Dedifferentiated amniotic fluid mesenchymal stem cell (primary cell): ENCODE measurements around the gene EYA4.

Experiments
- DNase-seq: peaks from one replicate; pipeline ENCODE4 v3.0.0-alpha.2; 2016; ENCODE audit errors: extremely low spot score

Gene EYA4

DNA sequence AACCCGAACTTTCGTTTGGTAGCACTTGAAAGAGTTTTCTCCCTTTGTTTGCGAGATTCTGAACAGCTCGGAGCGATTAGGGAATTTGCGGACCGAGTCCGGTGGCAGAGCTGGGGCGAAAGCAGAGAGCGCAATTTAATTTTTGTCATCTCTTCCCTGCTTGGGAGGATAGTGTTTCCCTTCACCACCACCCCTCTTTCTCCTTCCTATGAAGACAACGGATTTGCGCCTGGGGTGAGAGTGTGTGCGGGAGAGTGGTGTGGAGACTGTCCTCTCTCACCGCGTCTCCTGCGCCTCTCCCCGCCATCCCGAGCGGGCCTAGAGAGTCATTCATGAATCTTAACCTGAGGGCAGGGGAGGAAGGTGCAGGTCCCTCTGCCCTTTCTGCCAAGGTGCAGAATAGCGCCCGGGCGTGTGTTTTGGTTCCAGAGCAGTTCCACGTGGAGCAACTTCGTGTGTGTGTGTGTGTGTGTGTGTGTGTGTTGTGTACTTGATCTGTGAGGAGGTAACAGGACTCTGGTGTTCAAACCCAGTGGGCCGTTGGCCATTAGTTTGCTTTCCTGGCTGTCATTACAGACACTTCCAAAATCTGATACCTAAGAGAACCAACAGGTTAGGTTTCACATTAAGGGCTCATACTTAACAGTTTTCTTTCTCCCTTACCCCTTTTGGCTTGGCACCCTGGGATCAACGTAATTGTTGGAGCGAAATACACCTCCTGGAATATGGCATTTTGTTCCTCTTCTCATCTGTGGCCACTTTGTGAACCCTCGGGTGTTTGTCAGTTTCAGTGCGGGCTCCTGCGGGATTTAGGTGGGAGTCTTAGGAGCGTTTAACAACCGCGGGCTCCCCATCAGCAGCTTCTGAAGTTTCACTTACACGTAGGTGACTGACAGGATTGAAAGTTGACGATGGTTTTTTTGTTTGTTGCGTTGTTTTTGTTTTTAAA, 1.8 kb downstream of the EYA4 start:
- peak; percentile 20 for DNase-seq

DNA sequence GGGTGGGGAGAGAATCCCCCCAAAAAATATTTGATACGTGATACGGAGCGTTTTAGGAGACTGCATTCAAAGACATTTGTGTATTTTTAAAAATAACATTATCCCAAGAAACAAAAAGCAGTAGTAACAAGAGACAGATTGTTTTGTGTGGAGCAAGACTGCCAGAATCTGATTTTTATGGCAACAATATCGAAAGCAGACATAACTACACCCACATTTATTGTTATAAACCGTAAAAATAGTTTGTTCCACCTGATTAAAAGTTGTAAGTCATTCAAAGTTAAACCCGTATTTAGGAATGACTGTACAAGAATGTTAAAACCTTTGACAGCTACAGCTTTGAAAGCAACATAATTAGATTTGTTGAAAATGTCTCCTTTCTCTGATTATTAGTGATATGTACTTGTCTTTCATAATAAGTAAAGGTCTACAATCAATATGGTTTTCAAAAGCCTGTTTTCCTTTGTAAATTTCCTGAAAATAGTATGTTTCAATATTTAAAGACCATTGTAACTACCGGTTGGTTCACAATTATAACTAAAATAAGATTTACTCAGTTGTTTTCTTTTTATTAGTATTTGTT, 2.7 kb downstream of the EYA4 start:
- no peak for DNase-seq

DNA sequence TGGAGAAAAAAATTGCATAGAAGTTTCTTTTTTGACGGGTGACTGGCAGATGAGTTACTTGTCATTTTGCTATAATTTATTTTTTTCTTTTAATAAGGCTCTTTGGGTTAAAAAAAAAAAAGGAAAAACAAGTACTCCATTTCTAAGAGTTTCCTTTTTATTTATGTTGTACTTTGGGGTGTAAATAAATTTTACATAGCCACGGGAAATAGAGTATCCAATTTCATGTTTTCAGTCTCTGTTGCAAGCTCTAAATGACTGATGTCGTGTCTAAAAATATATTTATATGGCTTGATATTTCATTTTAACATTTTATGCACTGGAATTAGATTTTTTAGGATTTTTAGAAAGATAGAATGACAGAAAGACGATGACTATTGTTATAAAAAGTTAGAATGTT, 3.4 kb downstream of the EYA4 start:
- DNase-seq = no peak

DNA sequence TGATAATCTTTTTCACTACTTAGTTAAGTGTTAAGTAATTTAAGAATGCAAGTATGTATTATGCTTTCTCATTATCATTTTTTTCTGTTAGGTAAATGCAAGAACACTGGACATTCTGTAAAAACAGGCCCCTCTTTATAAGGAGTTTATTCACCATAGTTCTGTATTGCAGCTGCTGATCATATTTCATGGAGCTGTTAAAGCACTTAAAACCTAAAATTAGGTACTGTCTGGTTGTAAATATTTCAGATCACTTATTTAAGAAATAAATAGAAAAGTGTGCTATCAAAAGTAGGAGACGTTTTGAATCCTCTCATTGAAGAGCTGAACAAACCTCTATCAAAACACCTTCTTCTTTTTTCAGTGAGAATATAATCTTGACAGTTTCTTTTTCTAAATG, 3.9 kb downstream of the EYA4 start:
- DNase-seq = no peak

DNA sequence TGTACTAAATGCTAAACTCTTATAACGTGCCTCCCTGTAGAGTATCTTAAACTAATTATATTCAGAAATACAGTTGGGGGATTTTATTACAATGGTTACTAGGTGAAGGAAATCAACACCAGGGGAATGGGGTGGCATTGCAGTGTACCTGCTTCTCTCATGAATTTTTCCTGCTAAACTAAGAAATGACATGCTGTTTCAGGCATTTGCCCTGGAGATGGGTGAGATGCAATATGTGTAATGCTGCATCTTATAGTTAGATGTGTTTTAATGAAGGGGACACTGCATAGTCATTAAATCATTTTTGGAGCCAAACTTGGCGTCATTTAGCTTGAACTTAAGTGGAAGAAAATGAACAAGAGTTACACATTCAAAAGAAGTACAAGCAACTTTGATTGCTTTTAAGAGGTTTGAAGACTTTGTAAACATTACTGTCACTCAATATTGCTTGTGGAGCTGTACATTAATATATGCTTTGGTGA, 4.3 kb downstream of the EYA4 start:
- DNase-seq = no peak

DNA sequence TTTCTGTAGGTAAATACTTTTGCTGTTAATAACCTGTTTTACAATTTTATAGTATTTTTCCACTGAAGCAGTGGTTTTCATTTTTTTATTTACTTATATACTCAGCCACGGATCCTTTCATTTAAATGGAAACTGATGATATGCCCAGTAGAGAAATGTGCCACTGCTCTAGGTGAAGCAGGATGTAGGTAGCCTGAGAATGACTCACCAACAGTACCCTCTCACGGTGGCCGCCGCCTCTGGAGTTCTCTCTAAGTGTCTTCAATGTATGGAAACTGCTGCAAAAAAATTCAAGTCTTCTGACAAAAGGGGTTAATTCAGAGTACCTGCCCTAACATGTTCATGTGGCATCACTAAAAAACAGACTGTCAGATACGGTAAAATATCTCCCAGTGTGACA, 6.4 kb downstream of the EYA4 start:
- no peak for DNase-seq

DNA sequence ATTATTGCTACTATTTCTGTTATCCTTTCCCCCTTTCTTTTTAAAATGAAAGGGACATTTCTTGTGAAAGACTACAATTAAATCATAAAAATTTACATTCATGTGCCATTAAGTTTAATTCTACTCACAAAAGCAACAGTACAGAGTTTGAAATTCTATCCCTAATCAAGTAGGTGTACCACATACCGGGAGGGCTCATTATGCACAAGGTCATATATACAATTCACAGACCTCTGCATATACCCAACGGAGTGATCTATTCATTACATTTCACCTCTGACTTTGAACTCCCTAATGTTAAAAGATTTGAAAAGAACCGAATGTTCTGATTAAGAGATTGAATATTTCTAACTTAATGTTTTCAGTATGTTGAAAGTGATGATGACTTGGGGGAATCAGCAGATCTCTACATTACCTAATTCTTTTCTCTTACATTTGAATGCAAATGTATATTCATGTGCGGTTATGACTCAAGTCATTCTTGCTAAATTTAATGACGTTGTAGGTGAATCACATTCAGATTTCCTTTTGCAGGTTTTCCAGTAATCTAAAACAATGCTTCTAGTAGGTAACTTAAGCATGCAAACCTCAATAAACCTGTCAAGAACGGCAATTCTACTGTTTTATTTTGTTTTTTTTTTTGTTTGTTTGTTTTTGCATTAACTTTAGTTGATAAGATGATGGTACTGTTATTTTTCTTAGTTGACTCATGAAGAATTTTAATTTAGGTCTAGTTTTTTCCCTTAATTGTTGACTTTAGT, 7.3 kb downstream of the EYA4 start:
- no peak for DNase-seq

DNA sequence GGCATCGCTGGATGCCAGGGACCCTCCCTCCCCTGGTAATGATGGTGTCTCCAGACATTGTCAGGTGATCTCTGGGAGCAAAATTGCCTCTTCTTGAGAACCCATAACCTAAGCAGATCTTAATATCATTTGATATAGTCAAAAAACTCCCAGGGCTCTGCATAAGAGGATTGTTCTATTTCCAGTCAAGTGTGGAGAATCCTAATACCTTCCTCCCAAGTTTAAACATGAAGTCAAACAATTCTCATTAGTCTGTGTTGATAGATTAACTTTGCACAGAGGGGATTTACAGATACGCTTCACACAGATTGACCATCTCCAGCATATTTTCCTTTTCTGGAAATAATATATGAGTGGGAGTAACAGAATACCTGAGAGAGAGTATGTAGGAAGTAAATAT, 10.5 kb downstream of the EYA4 start:
- no peak for DNase-seq

DNA sequence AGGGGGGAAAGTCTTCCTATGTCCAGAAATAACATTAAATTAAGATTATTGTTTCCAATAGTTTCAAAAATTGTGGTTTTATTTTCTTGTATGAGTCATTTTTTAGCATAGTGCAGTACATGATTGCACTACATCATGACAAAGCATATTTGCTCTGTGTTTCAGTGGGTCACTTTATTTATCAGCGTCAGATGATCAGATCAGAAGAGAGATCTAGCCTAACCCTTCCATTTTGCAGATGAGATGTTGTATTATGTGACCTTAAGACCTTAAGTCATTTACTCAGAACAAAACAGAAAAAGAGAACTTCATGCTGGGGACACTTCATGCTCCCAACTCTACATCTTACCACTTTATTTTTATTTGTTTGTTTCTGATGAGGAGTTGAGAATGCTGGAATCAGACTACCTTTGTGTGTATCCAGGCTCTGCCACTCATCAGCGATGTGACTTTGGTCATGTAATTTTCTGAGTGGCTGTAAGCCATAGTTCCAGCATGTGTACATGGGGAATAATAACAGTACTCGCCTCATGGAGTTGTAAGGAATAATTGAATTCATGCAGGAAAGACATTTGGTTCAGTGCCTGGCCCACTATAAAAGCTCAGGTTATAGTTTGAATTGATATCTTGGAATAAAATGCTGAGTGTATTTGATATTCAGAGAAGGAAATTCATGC, 13.5 kb downstream of the EYA4 start:
- DNase-seq = peak; percentile 70

DNA sequence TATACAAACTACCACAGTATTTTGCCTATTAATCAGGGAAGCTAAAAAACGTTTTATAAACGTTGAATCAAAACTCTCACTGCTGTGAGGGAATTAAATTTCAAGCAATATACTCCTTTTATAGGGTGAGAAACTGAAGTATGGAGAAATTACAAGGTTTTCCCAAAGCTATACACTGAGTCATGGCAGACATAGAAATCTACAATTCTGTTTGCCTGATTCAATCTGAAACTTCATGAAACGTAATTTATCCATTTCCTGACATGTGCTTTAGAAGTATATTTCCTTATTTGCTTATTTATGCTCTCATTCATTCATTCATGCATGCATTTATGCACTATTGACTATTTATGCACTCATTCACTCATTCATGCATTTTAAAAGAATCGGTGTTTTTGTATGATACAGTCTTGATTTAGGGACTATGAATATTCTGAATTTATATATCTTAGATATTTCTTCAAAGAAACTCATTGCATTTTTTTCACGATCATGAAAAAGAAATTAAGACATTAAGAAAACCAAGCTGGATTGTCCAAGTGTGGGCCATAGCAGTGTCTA, 16.5 kb downstream of the EYA4 start:
- no peak for DNase-seq

DNA sequence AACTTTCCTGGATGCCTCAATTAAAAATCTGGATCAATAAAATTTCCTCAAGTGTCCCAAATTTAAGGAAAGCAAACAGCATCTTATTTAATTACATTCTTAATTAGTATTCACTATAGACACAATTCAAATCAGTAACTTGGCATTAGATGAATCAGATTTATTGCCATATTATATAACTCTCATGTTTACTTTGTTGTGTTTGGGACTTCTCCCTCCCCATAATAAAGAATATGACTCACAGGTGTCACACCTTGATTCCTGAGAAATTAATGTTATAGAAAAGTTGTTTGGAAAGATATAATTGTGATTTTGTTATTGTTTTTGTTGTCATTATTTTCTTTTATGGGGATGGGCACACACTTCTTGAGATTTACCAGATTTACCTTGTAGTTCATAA, 18.4 kb downstream of the EYA4 start:
- DNase-seq = no peak

DNA sequence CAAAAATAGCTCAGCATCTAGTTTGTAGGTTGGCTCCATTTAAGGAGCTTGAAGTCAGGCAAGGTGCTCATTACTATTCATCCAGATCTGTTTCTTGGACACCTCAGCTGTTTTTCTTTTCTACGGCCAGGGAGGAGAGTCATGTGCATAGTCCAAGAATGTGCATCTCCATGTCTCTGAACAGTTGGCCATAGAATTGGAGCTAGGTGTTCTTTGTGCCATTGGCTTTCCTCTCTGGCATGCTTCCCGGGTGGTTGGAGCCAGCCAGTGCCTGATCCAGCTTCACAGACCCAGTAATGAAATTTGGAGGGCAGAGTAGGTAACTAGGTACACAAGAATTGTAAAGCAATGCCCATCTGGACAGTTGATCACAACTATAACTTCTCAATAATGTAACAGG, 21.6 kb downstream of the EYA4 start:
- no peak for DNase-seq

DNA sequence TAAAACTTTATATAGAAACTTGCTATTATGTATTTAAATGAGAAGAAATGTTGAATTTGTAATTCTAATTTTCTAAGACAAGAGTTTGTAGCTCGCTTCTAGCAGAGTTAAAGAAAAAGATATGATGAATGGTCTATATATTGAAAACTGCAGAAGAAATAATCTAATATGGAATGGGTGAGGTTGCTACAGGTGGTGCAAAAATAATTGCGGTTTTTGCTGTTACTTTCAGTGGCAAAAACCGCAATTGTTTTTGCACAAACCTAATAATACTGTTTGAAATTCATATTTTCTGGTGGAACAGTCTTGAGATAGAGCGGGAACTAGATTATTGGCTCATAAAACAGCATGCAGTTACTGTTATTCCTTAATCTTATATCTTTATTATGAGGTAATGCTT, 23.9 kb downstream of the EYA4 start:
- no peak for DNase-seq

DNA sequence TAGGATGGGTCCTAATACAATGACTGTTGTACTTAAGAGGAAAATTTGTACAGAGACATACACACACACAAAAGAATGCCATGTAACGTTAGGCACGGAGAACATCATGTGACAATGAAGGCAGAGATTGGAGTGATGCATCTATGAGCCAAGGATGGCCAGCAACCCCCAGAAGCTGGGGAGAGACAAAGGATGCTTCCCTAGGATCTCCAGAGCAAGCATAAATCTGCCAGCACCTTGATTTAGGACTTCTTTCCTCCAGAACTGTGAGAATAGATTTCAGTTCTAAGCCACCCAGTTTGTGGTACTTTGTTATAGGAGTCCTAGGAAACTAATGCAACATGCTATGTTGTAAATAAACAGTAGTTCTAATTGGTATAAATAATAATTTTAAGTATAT, 25.0 kb downstream of the EYA4 start:
- no peak for DNase-seq

DNA sequence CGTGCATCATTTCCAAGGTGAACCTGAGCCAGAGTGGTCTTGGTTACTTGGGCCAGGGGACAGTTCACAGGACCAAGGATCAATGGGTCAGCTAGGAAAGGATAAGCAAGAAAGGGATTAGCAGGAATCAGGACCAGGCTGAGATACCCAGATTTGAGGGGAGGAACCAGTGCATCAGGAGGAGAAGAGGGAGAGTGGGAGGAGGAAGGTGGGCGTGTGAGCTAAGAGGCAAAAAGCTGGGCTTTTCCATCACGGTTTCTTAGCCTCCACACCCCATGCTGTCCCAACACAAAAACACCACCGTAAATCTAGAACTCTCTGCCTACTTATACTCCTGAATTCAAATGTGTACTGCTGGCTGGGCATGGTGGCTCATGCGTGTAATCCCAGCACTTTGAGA, 27.5 kb downstream of the EYA4 start:
- no peak for DNase-seq

DNA sequence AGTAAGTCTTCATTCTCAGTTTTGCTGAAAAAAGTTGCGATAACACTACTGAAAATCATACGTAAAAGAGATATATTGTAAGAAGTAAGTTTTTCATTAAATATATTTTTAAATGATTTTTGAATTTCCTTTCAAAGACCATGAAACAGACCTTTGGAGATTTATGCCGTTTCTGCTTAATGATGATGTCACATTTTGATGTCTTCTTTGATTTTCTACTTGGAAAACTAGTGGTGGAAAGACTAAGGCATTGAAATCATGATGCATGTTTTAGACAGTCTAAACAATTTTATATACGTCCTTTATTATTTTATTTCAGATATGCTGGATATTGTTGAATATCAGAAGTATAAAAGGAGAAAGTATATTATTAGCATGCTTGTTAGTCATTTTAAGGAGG, 33.7 kb downstream of the EYA4 start:
- DNase-seq = no peak

DNA sequence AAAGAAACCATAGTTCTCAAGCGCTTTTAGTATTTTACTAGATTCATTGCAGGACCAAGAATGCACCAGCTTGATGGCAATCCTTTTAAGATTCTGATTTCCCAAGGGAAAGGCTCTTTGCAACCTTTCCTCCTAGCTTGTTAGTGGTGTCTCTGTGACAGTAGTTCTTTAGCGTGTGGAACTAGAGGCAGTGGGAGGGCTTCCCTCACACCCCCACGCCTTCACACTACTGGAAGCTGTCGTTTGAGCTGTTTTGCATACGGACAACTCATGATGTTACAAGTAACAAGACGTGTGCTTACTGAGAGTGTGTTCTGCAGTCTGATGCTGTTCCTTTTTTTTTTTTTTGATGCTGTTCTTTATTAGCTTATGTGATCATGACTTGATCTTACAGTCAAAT, 34.1 kb downstream of the EYA4 start:
- no peak for DNase-seq

DNA sequence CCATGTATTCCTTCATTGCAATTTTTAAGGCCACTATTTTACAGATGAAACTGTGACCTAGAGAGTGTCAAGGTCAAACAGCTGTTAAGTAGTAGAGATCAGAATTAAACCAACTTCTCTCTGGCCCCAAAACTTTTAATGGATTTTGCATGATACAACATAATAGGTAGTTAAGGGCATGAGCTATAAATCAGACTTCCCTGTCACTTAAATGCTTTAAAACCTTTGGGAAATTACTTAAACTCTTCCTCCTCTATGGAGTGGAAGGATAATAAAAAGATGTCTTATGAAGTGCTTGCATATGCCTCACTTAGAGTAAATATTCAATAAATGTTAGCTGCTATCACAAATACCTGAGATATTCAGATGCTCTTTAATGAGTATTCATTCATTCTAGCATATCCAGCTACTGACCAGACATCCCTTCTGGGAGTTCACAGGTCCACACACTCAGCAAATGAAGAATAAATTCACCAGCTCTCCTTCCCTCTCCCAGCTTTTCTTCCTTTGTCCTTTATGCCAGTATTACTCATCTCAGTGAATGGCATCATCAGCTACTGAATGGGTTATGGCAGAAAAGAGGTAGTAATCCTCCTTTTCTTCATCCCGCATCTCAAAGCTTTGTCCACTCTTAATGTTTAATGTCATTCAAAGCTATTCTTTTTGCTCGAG, 36.2 kb downstream of the EYA4 start:
- no peak for DNase-seq

DNA sequence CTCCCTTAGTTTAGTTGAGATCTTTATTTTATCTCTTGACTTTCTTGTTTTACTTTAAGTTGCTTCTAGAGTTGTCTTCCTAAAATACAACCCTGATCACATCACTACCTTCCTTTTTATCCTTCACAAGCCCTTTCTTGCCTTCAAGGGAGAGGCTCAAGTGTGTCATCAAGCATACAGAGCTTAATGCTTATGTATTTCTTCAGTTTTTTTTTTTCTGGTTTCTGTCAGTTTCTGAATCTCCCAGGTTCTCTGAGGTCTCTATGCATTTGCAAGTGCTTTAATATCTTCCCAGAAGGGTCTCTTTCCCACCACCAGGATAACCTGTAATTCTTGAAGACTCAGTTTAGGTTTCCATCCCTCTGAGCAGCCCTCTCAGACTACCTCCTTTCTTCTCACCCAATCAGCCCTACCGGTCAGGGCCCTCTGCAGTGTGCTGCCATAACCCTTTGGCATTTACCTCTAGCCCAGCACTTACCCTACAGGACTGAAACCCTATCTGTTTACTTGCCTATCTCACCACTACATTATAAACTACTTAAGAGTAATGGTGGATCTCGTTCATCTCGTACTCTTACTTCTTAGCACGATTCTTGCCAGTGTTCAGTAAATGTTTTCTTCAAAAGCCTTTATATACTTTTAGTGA, 36.9 kb downstream of the EYA4 start:
- DNase-seq = no peak

DNA sequence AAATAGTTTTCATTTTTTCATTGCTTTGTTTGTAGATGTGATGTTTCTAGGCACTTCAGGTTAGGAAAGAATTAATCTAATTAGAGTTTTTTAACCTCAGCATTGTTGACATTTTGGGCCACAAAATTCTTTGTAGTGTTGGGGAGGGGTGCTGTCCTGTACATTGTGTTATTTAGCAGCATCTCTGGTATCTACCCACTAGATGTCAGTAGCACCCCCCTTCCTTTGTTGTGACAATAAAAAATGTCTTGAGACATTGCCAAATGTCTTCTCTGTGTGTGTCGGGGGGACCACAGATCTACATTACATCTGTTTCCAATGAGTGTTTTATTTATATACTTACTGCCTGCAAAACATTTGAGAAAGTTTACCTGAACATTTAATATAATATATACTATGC, 45.6 kb downstream of the EYA4 start:
- DNase-seq = no peak

DNA sequence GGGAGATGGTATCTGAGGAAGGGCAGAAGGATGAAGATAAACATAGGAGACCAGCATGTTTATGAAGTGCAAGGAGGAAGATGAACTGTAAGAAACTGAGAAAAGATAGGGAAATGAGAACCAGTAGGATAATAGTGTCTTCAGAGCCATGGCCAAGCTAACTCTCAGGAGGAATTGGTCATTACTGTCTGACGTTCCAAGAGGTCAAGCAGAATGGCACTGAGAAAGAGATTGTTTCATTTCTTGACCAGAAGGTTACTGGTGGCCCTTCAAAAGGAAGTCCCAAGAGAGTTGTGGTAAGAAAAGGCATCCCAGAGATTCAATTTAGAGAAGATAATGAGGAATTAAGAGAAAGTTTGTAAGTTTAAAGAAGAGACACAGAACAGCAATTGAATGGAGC, 47.5 kb downstream of the EYA4 start:
- no peak for DNase-seq
